ENCODE data around the gene RBFOX1. TPM values are rescaled to one million over a fixed set of nuclear protein-coding genes. Genes with fewer than 3 reads are reported as not detected.

The RBFOX1 gene
- total and polyA plus RNA-seq, 10 of the 15 experiments (the other 5 are each of a cell fraction or from before 2014, with no cell fraction given), result 0.87 TPM; not detected in 9

- FAIRE-seq, result no peak
- no TSS peak for BruUV-seq (replicated peaks)
- SMC1A ChIA-PET (ENCODE audit: uncharacterized antibody, unreplicated experiment), result no interaction called here
These were observed 390.1 kb downstream of the RBFOX1 start for GRCh38 chr16:7722761-7723160.

GRCh38 chr16:7731141-7731540 is 398.5 kb downstream of the RBFOX1 start:
- ChIA-PET POLR2A (no interaction called here), SMC1A (ENCODE audit: uncharacterized antibody, unreplicated experiment) (no interaction called here), CTCF (no interaction called here), RAD21 (ENCODE audit: unreplicated experiment) (no interaction called here)
- ATAC-seq (no peak), FAIRE-seq (no peak), DNase-seq (ENCODE audit: low read depth, low spot score) (no peak)
- Histone ChIP-seq H3K4me2 (ENCODE audit: control insufficient read depth, insufficient read depth) (no peak overlapping the region), H4K20me1 (ENCODE audit: control insufficient read depth, insufficient read depth) (no peaks in the 10 kb centered on the region), H3K27me3 (replicated peaks in 1 of 2; ENCODE audit: control insufficient read depth in 2 of 2, insufficient read depth in 2 of 2, low read length in 1 of 2) (no peaks in the 10 kb centered on the region), H2AFZ (ENCODE audit: control insufficient read depth, low read depth, low read length) (no peak overlapping the region), H3K4me3 (no peak overlapping the region), H3K27ac (ENCODE audit: control insufficient read depth, insufficient read depth) (no peak overlapping the region), H3K4me1 (ENCODE audit: control insufficient read depth, insufficient read depth, low read length) (no peaks in the 10 kb centered on the region), H3K9ac (ENCODE audit: control insufficient read depth, insufficient read depth, low read length) (no peak overlapping the region), H3K9me3 (replicated peaks; ENCODE audit: control insufficient read depth, insufficient read depth, low read length) (no peaks in the 10 kb centered on the region), H3K36me3 (ENCODE audit: control insufficient read depth in 2 of 2, insufficient read depth in 2 of 2, low read length in 1 of 2) (no peaks in the 10 kb centered on the region), H3K79me2 (ENCODE audit: control insufficient read depth, insufficient read depth, low read length) (no peaks in the 10 kb centered on the region)
- WGBS (ENCODE audit: insufficient coverage, insufficient replicate concordance, low lambda C conversion rate, missing lambda C conversion rate), result 1% methylated on average over 5 of the region's 5 CpGs
- in situ Hi-C loops (cut with MboI) (no loop called here), intact Hi-C loops (cut with micrococcal nuclease; ENCODE audit: unreplicated experiment) (no loop called here)
- no TSS peak for BruUV-seq (replicated peaks)
- no peak for TF ChIP-seq CHD2 (IDR thresholded peaks at IDR 0.05; ENCODE audit: borderline replicate concordance, low read depth, low read length)
- TF ChIP-seq SUPT20H (IDR thresholded peaks at IDR 0.05; ENCODE audit: borderline replicate concordance, control insufficient read depth, low read depth, low read length), result no peak
- no peak for TF ChIP-seq POU2F2 (IDR thresholded peaks at IDR 0.05; ENCODE audit: borderline replicate concordance, low read depth, low read length)
- TF ChIP-seq YBX1 (IDR thresholded peaks at IDR 0.05), result no peak
- no peak for TF ChIP-seq ZNF687 (IDR thresholded peaks at IDR 0.05)
- TF ChIP-seq WRNIP1 (IDR thresholded peaks at IDR 0.05; ENCODE audit: borderline replicate concordance, low read depth, low read length), result no peak
- TF ChIP-seq MXI1 (IDR thresholded peaks at IDR 0.05; ENCODE audit: low read depth, low read length), result no peak
- TF ChIP-seq RELA (IDR thresholded peaks at IDR 0.05; ENCODE audit: borderline replicate concordance, partially characterized antibody), result no peak
- no peak for TF ChIP-seq TAF1 (IDR thresholded peaks at IDR 0.05; ENCODE audit: borderline replicate concordance, low read depth, low read length)
- TF ChIP-seq CBX5 (IDR thresholded peaks at IDR 0.05; ENCODE audit: low read depth), result no peak
- no peak for TF ChIP-seq BCL11A (IDR thresholded peaks at IDR 0.05; ENCODE audit: low read depth, low read length)

More at GRCh38 chr16:7722761-7723160, 390.1 kb downstream of the RBFOX1 start:
- no peaks in the 10 kb centered on the region for H3K36me3 ChIP-seq (ENCODE audit: control insufficient read depth in 2 of 2, insufficient read depth in 2 of 2, low read length in 1 of 2)
- H3K9ac ChIP-seq (ENCODE audit: control insufficient read depth, insufficient read depth, low read length), result no peak overlapping the region
- ChIA-PET POLR2A (no interaction called here), CTCF (no interaction called here), RAD21 (ENCODE audit: unreplicated experiment) (no interaction called here)
- intact Hi-C loops (cut with micrococcal nuclease; ENCODE audit: unreplicated experiment), result no loop called here
- in situ Hi-C loops (cut with MboI), result no loop called here
- H4K20me1 ChIP-seq (ENCODE audit: control insufficient read depth, insufficient read depth), result no peaks in the 10 kb centered on the region
- no peak overlapping the region for H3K4me3 ChIP-seq
- TF ChIP-seq NBN (IDR thresholded peaks at IDR 0.05) (no peak), CHD1 (IDR thresholded peaks at IDR 0.05; ENCODE audit: low read depth, low read length) (no peak), FOS (IDR thresholded peaks at IDR 0.05; ENCODE audit: borderline replicate concordance, extremely low read depth, insufficient read length) (no peak), ZSCAN29 (IDR thresholded peaks at IDR 0.05) (no peak), FOXK2 (IDR thresholded peaks at IDR 0.05) (no peak), HDGF (IDR thresholded peaks at IDR 0.05) (no peak)
- TF ChIP-seq, protein P1, sequence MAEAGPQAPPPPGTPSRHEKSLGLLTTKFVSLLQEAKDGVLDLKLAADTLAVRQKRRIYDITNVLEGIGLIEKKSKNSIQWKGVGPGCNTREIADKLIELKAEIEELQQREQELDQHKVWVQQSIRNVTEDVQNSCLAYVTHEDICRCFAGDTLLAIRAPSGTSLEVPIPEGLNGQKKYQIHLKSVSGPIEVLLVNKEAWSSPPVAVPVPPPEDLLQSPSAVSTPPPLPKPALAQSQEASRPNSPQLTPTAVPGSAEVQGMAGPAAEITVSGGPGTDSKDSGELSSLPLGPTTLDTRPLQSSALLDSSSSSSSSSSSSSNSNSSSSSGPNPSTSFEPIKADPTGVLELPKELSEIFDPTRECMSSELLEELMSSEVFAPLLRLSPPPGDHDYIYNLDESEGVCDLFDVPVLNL (IDR thresholded peaks at IDR 0.05; ENCODE audit: low read depth, low read length), result no peak
- no peaks in the 10 kb centered on the region; the same call in 2 of the 3 replicates for H3K9me3 ChIP-seq (replicated peaks; ENCODE audit: control insufficient read depth, insufficient read depth, low read length)
- H3K27ac ChIP-seq (ENCODE audit: control insufficient read depth, insufficient read depth), result no peak overlapping the region
- no peak overlapping the region for H3K4me2 ChIP-seq (ENCODE audit: control insufficient read depth, insufficient read depth)
- no peaks in the 10 kb centered on the region for H3K79me2 ChIP-seq (ENCODE audit: control insufficient read depth, insufficient read depth, low read length)
- DNase-seq (ENCODE audit: low read depth, low spot score), result no peak
- no peaks in the 10 kb centered on the region for H3K4me1 ChIP-seq (ENCODE audit: control insufficient read depth, insufficient read depth, low read length)
- WGBS (ENCODE audit: insufficient coverage, insufficient replicate concordance, low lambda C conversion rate, missing lambda C conversion rate), result 19% methylated on average over 4 of the region's 4 CpGs
- no peak overlapping the region for H2AFZ ChIP-seq (ENCODE audit: control insufficient read depth, low read depth, low read length)
- no peaks in the 10 kb centered on the region for H3K27me3 ChIP-seq (replicated peaks in 1 of 2; ENCODE audit: control insufficient read depth in 2 of 2, insufficient read depth in 2 of 2, low read length in 1 of 2)
- ATAC-seq, result no peak

Data from GM12878 (cell line).